SH-SY5Y (cell line): ENCODE results near the gene G2E3.

Experiments used
- GATA2 ChIP-seq: IDR thresholded peaks from 2 replicates; pipeline ENCODE4 v1.6.1; 2011; ENCODE audit warnings: mild to moderate bottlenecking, low read depth, low read length
- GATA3 ChIP-seq: IDR thresholded peaks from 2 replicates; pipeline ENCODE4 v1.6.1; 2011; ENCODE audit warnings: low read depth, mild to moderate bottlenecking, low read length, moderate library complexity

DNA sequence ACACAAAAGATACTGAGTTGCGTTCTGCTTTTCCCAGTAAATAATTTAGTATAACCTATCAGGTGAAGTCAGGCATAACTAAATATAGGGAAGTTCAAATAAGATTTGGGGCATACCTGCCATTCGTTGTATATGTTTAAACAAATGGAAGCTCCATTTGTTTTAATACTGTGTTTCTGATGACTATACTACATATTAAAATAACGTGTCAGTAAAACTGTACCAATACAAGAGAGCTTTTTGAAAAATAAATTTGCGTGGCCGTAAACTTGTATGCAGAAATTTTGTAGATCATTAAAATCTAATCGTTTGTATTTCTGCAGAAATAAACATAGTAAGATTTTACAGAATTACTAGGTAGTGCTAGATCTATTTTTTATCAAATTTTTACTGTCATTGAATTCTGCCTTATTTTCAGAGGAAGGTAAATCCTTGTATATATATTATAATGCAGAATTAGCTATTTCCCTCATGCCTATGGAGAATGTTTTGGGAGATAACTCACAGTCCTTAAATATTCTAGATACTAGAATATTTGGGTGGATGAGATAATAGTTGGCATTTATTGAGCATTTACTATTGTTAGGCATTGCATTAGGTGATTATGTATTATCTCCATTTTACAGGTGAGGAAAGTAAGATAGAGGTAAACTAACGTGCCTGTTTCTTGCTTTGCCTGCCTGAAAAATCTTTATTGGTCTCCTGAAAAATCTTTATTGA lies 64.6 kb downstream of the G2E3 start:
- no peak for TF ChIP-seq GATA2
- no peak for TF ChIP-seq GATA3
